ENCODE results near the gene RAB7A.

Gene RAB7A

GRCh38 chr3:128706086-128706615 is 19.8 kb upstream of the RAB7A start:
- no peaks in the 10 kb centered on the region for H3K27me3 ChIP-seq (ENCODE audit: insufficient read depth, poor library complexity, severe bottlenecking)
- no peak overlapping the region for H3K4me3 ChIP-seq (replicated peaks; ENCODE audit: insufficient read depth, low read length)
- TF ChIP-seq POLR2AphosphoS5 (IDR thresholded peaks at IDR 0.05; ENCODE audit: low read depth) (no peak), GABPA (IDR thresholded peaks at IDR 0.05; ENCODE audit: low read depth) (no peak)
- no peak overlapping the region for H3K27ac ChIP-seq (replicated peaks)
- DNase-seq (ENCODE audit: low read depth in 1 of 2, low spot score in 1 of 2) = no peak

DNA sequence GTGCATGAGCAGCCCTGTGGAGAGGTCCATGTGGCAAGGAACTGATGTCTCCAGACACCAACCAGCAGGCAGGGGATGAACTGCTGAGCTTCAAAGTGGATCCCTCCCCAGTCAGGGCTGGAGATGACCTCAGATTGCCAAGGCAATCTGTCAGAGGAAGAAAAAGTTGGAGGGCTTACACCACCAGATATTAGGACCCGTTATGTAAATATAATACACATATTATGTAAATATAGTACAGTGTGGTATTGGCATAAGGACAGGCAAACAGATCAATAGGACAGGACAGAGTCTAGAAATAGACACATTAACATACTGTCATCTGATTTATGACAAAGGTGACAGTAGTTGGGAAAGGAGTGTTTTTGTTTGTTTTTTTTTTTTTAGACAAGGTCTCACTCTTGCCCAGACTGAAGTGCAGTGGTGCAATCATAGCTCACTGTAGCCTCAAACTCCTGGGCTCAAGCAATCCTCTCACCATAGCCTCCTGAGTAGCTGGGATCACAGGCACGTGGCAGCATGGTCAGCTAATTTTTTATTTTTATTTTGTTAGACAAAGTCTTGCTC is 18.0 kb upstream of the RAB7A start:
- no peak for TF ChIP-seq REST (IDR thresholded peaks at IDR 0.05; ENCODE audit: insufficient replicate concordance, low read depth)
- no peak for TF ChIP-seq POLR2AphosphoS5 (IDR thresholded peaks at IDR 0.05; ENCODE audit: low read depth)
- H3K4me3 ChIP-seq (replicated peaks; ENCODE audit: insufficient read depth, low read length) = no peak overlapping the region
- H3K27ac ChIP-seq (replicated peaks) = no peak overlapping the region
- DNase-seq (ENCODE audit: low read depth in 1 of 2, low spot score in 1 of 2) = no peak
- H3K27me3 ChIP-seq (ENCODE audit: insufficient read depth, poor library complexity, severe bottlenecking) = no peaks in the 10 kb centered on the region

DNA sequence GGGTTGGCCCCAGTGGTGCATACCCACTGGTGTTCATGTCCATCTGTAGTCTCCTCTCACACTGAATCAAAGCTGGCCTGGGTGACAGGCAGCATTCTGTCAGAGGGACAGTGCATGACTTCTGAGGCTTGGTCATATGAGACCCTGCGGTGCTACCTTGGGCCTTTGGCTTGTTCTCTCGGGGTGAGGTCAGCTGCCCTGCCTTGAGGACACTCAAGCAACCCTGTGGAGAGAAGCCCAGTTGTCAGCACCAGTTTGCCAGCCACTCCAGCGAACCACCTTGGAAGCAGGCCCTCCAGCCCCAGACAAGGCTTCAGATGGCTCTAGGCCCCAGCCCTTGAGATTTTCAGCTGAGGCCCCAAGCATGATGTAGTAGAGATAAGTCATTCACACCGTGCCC is 16.9 kb upstream of the RAB7A start:
- no peak overlapping the region for H3K27ac ChIP-seq (replicated peaks)
- DNase-seq (ENCODE audit: low read depth in 1 of 2, low spot score in 1 of 2) = no peak
- no peaks in the 10 kb centered on the region for H3K27me3 ChIP-seq (ENCODE audit: insufficient read depth, poor library complexity, severe bottlenecking)
- no peak for TF ChIP-seq REST (IDR thresholded peaks at IDR 0.05; ENCODE audit: insufficient replicate concordance, low read depth)
- TF ChIP-seq POLR2AphosphoS5 (IDR thresholded peaks at IDR 0.05; ENCODE audit: low read depth) = no peak
- TF ChIP-seq GABPA (IDR thresholded peaks at IDR 0.05; ENCODE audit: low read depth) = no peak
- TF ChIP-seq SPI1 (IDR thresholded peaks at IDR 0.05; ENCODE audit: borderline replicate concordance, low read depth) = no peak
- TF ChIP-seq, protein P1, sequence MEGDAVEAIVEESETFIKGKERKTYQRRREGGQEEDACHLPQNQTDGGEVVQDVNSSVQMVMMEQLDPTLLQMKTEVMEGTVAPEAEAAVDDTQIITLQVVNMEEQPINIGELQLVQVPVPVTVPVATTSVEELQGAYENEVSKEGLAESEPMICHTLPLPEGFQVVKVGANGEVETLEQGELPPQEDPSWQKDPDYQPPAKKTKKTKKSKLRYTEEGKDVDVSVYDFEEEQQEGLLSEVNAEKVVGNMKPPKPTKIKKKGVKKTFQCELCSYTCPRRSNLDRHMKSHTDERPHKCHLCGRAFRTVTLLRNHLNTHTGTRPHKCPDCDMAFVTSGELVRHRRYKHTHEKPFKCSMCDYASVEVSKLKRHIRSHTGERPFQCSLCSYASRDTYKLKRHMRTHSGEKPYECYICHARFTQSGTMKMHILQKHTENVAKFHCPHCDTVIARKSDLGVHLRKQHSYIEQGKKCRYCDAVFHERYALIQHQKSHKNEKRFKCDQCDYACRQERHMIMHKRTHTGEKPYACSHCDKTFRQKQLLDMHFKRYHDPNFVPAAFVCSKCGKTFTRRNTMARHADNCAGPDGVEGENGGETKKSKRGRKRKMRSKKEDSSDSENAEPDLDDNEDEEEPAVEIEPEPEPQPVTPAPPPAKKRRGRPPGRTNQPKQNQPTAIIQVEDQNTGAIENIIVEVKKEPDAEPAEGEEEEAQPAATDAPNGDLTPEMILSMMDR (IDR thresholded peaks at IDR 0.05; ENCODE audit: insufficient read depth, low read length) = no peak
- no peak overlapping the region for H3K4me3 ChIP-seq (replicated peaks; ENCODE audit: insufficient read depth, low read length)

DNA sequence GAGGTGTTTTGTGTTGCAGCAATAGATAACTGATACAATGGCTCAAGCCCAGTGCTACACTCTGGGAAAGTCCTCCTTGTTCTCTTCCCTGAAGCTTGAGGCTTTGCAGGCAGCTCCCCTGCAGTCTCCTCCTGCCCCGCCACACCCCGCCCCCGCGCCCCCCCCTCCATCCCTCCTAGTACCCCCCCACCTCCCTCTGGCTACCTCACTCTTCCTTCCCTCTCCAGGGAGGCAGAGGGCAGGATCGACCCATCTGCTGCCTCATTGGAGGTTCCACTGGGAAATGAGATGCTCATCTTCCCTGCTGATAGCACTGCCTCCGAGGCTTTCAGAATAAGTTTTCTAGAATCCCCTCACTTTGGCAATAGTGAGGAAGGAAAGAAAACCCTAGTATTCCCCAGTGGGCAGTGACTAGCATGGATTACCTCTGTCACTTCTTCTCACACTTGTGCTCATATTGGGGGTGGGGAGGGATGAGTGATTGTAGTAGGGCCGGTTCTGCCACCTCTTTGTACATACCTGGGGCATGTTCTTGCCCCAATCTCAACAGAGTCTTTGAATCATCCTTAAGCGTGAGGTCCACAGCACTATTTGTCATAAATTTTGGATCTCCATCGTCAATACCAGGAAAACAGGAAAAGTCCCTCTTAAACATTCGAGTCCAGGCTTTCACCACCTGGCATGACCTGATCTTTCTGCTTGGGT is 16.3 kb upstream of the RAB7A start:
- H3K4me3 ChIP-seq (replicated peaks; ENCODE audit: insufficient read depth, low read length) = no peak overlapping the region
- DNase-seq (ENCODE audit: low read depth in 1 of 2, low spot score in 1 of 2) = no peak
- H3K27ac ChIP-seq (replicated peaks) = no peak overlapping the region
- no peaks in the 10 kb centered on the region for H3K27me3 ChIP-seq (ENCODE audit: insufficient read depth, poor library complexity, severe bottlenecking)
- TF ChIP-seq REST (IDR thresholded peaks at IDR 0.05; ENCODE audit: insufficient replicate concordance, low read depth) (no peak), GABPA (IDR thresholded peaks at IDR 0.05; ENCODE audit: low read depth) (no peak), POLR2AphosphoS5 (IDR thresholded peaks at IDR 0.05; ENCODE audit: low read depth) (no peak), SPI1 (IDR thresholded peaks at IDR 0.05; ENCODE audit: borderline replicate concordance, low read depth) (no peak)
- TF ChIP-seq, protein P1 (IDR thresholded peaks at IDR 0.05; ENCODE audit: insufficient read depth, low read length) = no peak
